GM21576 (cell line): ENCODE results near the gene SNX13.
"Not testable (repeated sequence)": the region's sequence is repeated elsewhere in the genome, so short reads cannot be mapped to it uniquely, and the experiment has no call there.

Experiments
- ATAC-seq: cut with Tn5 transposase; IDR thresholded peaks from one replicate; pipeline ENCODE4 v1.9.1; 2021; ENCODE audit warnings: mild to moderate bottlenecking, moderate library complexity; ENCODE audit not compliant: unreplicated experiment

SNX13 gene

GRCh38 chr7:17852361-17852760 lies 87.9 kb downstream of the SNX13 start:
- no peak for ATAC-seq

GRCh38 chr7:17849504-17849903 lies 90.8 kb downstream of the SNX13 start:
- no peak for ATAC-seq

GRCh38 chr7:17848516-17848915 lies 91.8 kb downstream of the SNX13 start:
- no peak for ATAC-seq

GRCh38 chr7:17846935-17847334 lies 93.4 kb downstream of the SNX13 start:
- ATAC-seq = no peak

- no peak for ATAC-seq
Measured at GRCh38 chr7:17845197-17845547, 95.1 kb downstream of the SNX13 start.

GRCh38 chr7:17844514-17845196 lies 95.6 kb downstream of the SNX13 start:
- no peak for ATAC-seq

- ATAC-seq = no peak
Measured at GRCh38 chr7:17844022-17844421, 96.3 kb downstream of the SNX13 start.

GRCh38 chr7:17843041-17843440 lies 97.3 kb downstream of the SNX13 start:
- no peak for ATAC-seq

GRCh38 chr7:17832820-17833355 lies 107.4 kb downstream of the SNX13 start:
- no peak for ATAC-seq

- ATAC-seq = no peak
Measured at GRCh38 chr7:17832242-17832641, 108.1 kb downstream of the SNX13 start.

GRCh38 chr7:17830206-17830605 lies 110.1 kb downstream of the SNX13 start:
- ATAC-seq = no peak

GRCh38 chr7:17829001-17829400 lies 111.3 kb downstream of the SNX13 start:
- no peak for ATAC-seq

GRCh38 chr7:17822547-17823173 lies 117.6 kb downstream of the SNX13 start:
- ATAC-seq = no peak

GRCh38 chr7:17816903-17817302 lies 123.4 kb downstream of the SNX13 start:
- no peak for ATAC-seq

- ATAC-seq = no peak
Measured at GRCh38 chr7:17815318-17815717, 125.0 kb downstream of the SNX13 start.

GRCh38 chr7:17814058-17814457 lies 126.2 kb downstream of the SNX13 start:
- ATAC-seq = no peak

GRCh38 chr7:17809215-17809614 lies 131.1 kb downstream of the SNX13 start:
- not testable (repeated sequence) for ATAC-seq

- ATAC-seq = no peak
Measured at GRCh38 chr7:17807242-17807641, 133.1 kb downstream of the SNX13 start.

GRCh38 chr7:17806631-17807030 lies 133.7 kb downstream of the SNX13 start:
- no peak for ATAC-seq

GRCh38 chr7:17802056-17802455 lies 138.2 kb downstream of the SNX13 start:
- ATAC-seq = no peak

- no peak for ATAC-seq
Measured at GRCh38 chr7:17792075-17792936, 148.0 kb downstream of the SNX13 start.

GRCh38 chr7:17787257-17787656 lies 153.0 kb downstream of the SNX13 start:
- no peak for ATAC-seq
